BJ (cell line): Measurements from ENCODE around the gene DOHH. TPM values are rescaled to one million over a fixed set of nuclear protein-coding genes. Genes with fewer than 3 reads are reported as not detected.
"Not testable (repeated sequence)": the region's sequence is repeated elsewhere in the genome, so short reads cannot be mapped to it uniquely, and the experiment has no call there.

ENCODE experiments used
- CTCF ChIA-PET: fragments of 350-600 bp; formaldehyde crosslinking; extraction: SDS; loops from one replicate; lab custom pipeline; 2021; ENCODE audit warnings: antibody characterized with exemption, inconsistent platforms; lab: Yijun Ruan, JAX
- POLR2A ChIA-PET: fragments of 300-600 bp; sonication (Branson Sonifier 250); formaldehyde crosslinking; extraction: SDS; loops from one replicate; lab custom pipeline; 2021; ENCODE audit warnings: antibody characterized with exemption; lab: Charles Lee
- DNase-seq: peaks from one replicate; pipeline ENCODE4 v3.0.0-alpha.2; 2011; ENCODE audit warnings: low read depth
- H3K27me3 ChIP-seq: 2 replicates; pipeline ENCODE4 v1.6.0; 2011; ENCODE audit warnings: low read length; ENCODE audit not compliant: control insufficient read depth, insufficient read depth
- H3K36me3 ChIP-seq: 2 replicates; pipeline ENCODE4 v1.5.1; 2011; ENCODE audit warnings: low read length; ENCODE audit not compliant: control insufficient read depth, insufficient read depth
- H3K4me3 ChIP-seq: 2 replicates; pipeline ENCODE4 v1.5.1; 2011; ENCODE audit warnings: low read depth, mild to moderate bottlenecking, control low read depth, low read length
- CTCF ChIP-seq: IDR thresholded peaks from 2 replicates; pipeline ENCODE4 v1.5.1; 2011; ENCODE audit warnings: low read depth, mild to moderate bottlenecking, control low read depth, inconsistent platforms, low read length, moderate library complexity; ENCODE audit not compliant: insufficient read depth
- polyA plus RNA-seq: library from polyadenylated mRNA; depleted of rRNA; stranded (reverse); fragments of >200 nt; gene quantifications from 2 replicates; pipeline ENCODE4 v1.2.3, GENCODE V29; 2011

DOHH gene
- polyA plus RNA-seq, 1 experiment: 8.3 TPM

GRCh38 chr19:3531716-3532115, 31.2 kb upstream of the DOHH start:
- H3K36me3 ChIP-seq: peaks cover 53% of the 10 kb centered on the region

GRCh38 chr19:3530389-3530788, 29.9 kb upstream of the DOHH start:
- POLR2A ChIA-PET: no interaction called here
- Histone ChIP-seq H3K27me3 (no peaks in the 10 kb centered on the region), H3K4me3 (no peak overlapping the region), H3K36me3 (peaks cover 55% of the 10 kb centered on the region)
- no peak for DNase-seq
- CTCF ChIA-PET: interaction anchor here (1.9 kb wide), 1 partner anchor 13 kb away, joined by 6 read pairs; no protein-coding TSS in a partner anchor
- TF ChIP-seq CTCF: no peak

More at GRCh38 chr19:3531716-3532115, 31.2 kb upstream of the DOHH start:
- DNase-seq: no peak
- ChIA-PET CTCF (interaction anchor here (1.9 kb wide), 1 partner anchor 14 kb away, joined by 6 read pairs; no protein-coding TSS in a partner anchor), POLR2A (no interaction called here)
- no peak for TF ChIP-seq CTCF
- no peaks in the 10 kb centered on the region for H3K27me3 ChIP-seq
- H3K4me3 ChIP-seq: no peak overlapping the region

- POLR2A ChIA-PET, H3K27me3 ChIP-seq, CTCF ChIA-PET, H3K4me3 ChIP-seq, DNase-seq: not testable (repeated sequence)
- H3K36me3 ChIP-seq: peaks cover 53% of the 10 kb centered on the region
These were observed 28.8 kb upstream of the DOHH start for GRCh38 chr19:3529299-3529698.

GRCh38 chr19:3528539-3529211, 28.2 kb upstream of the DOHH start:
- POLR2A ChIA-PET: no interaction called here
- H3K27me3 ChIP-seq: no peaks in the 10 kb centered on the region
- peaks cover 51% of the 10 kb centered on the region for H3K36me3 ChIP-seq
- H3K4me3 ChIP-seq: no peak overlapping the region
- CTCF ChIA-PET: no interaction called here
- DNase-seq: no peak
- TF ChIP-seq CTCF: no peak

- no peak for TF ChIP-seq CTCF
- CTCF ChIA-PET: interaction anchor here (1.2 kb wide), 1 partner anchor 17 kb away, joined by 5 read pairs; no protein-coding TSS in a partner anchor
- Histone ChIP-seq H3K36me3 (peaks cover 48% of the 10 kb centered on the region), H3K27me3 (no peaks in the 10 kb centered on the region), H3K4me3 (no peak overlapping the region)
- POLR2A ChIA-PET: no interaction called here
- DNase-seq: no peak
These were observed 27.6 kb upstream of the DOHH start for GRCh38 chr19:3528080-3528479.
